Colonic mucosa (tissue), 4 donors: ENCODE measurements around the gene SSR4. TPM values are rescaled to one million over a fixed set of nuclear protein-coding genes. Genes with fewer than 3 reads are reported as not detected.
"Not testable (repeated sequence)": the region's sequence is repeated elsewhere in the genome, so short reads cannot be mapped to it uniquely, and the experiment has no call there.

ENCODE experiments used
- DNase-seq: peaks from one replicate; pipeline ENCODE4 v3.0.0-alpha.2; 2020
- H3K27ac ChIP-seq: fragments of 200-600 bp; one replicate; pipeline ENCODE4 v1.8.0; 2021
- H3K27me3 ChIP-seq: fragments of 200-600 bp; one replicate; pipeline ENCODE4 v1.8.0; 2021
- H3K36me3 ChIP-seq: fragments of 200-600 bp; one replicate; pipeline ENCODE4 v1.8.0; 2021
- H3K4me1 ChIP-seq: fragments of 200-600 bp; one replicate; pipeline ENCODE4 v1.8.0; 2021; ENCODE audit warnings: mild to moderate bottlenecking
- H3K4me3 ChIP-seq: fragments of 200-600 bp; one replicate; pipeline ENCODE4 v1.8.0; 2021
- H3K9ac ChIP-seq, 2 donors: one replicate each; pipeline ENCODE4 v1.7.0; 2013; ENCODE audit warnings: control low read depth in 2 of 2, low read depth in 2 of 2, low read length in 2 of 2
- H3K9me3 ChIP-seq: fragments of 200-600 bp; one replicate; pipeline ENCODE4 v1.8.0; 2021
- CTCF ChIP-seq: fragments of 200-600 bp; IDR thresholded peaks from one replicate; pipeline ENCODE4 v1.8.0; 2022; ENCODE audit warnings: antibody characterized with exemption, mild to moderate bottlenecking
- intact Hi-C: fragments of 100-400 bp; cut with DNase I; formaldehyde crosslinking; loops from one replicate; pipeline ENCODE4 v1.14.1; 2022
- total RNA-seq, 2 donors: library from RNA; stranded (reverse); fragmentation: NEBNext Ultra II Directional in 1 of 2; extraction: Animal tissue kit (Norgen Biotek cat#: 25700) in 1 of 2; gene quantifications; one replicate each; pipeline ENCODE4 v1.2.1, GENCODE V29; 2021
- donor health status: healthy.
- donor health status: DM: no; HTN: no; CAD: no.
- donor health status: DM: no; HTN: no; CAD: no.

SSR4 gene
- 100 to 1,000 TPM; 253 to 377 TPM for total RNA-seq

GRCh38 chrX:153794018-153794896, at the start of gene SSR4, which contains the start of gene IDH3G:
SSR4 (plus strand) TSS chrX:153794668; CDS start chrX:153794688, 20 bp downstream.
IDH3G (minus strand) TSS chrX:153794375; CDS start chrX:153794326, 49 bp downstream.
- intact Hi-C loops: no loop called here
- H3K9me3 ChIP-seq: no peaks in the 10 kb centered on the region

GRCh38 chrX:153745067-153745433, 49.4 kb upstream of the SSR4 start:
- H3K4me1 ChIP-seq, DNase-seq, H3K27me3 ChIP-seq, H3K27ac ChIP-seq, H3K36me3 ChIP-seq, H3K4me3 ChIP-seq, H3K9me3 ChIP-seq, intact Hi-C loops, H3K9ac ChIP-seq: not testable (repeated sequence)

More at GRCh38 chrX:153794018-153794896, at the start of gene SSR4, which contains the start of gene IDH3G:
- Histone ChIP-seq H3K4me1 (peaks cover 6% of the 10 kb centered on the region), H3K27me3 (no peaks in the 10 kb centered on the region), H3K36me3 (peaks cover 4% of the 10 kb centered on the region), H3K4me3 (peak within 1 kb of the TSS; percentile 69), H3K9ac (peak within 1 kb of the TSS; percentile 55 to 84), H3K27ac (peak within 1 kb of the TSS; percentile 90)
- TF ChIP-seq CTCF: no peak
- DNase-seq: peak; percentile 89

GRCh38 chrX:153746359-153746758, 48.1 kb upstream of the SSR4 start:
- no peaks in the 10 kb centered on the region for H3K4me1 ChIP-seq
- no peaks in the 10 kb centered on the region for H3K9me3 ChIP-seq
- no peak for DNase-seq
- H3K4me3 ChIP-seq: no peak overlapping the region
- TF ChIP-seq CTCF: no peak
- no peak overlapping the region for H3K27ac ChIP-seq
- H3K9ac ChIP-seq: no peak overlapping the region
- intact Hi-C loops: no loop called here
- no peaks in the 10 kb centered on the region for H3K27me3 ChIP-seq
- no peaks in the 10 kb centered on the region for H3K36me3 ChIP-seq

GRCh38 chrX:153746991-153747390, 47.5 kb upstream of the SSR4 start:
- H3K4me3 ChIP-seq, H3K27ac ChIP-seq, H3K27me3 ChIP-seq: not testable (repeated sequence)

GRCh38 chrX:153749017-153749416, 45.5 kb upstream of the SSR4 start:
- H3K9me3 ChIP-seq, DNase-seq, H3K27me3 ChIP-seq, H3K4me1 ChIP-seq, H3K27ac ChIP-seq, H3K36me3 ChIP-seq, H3K9ac ChIP-seq, H3K4me3 ChIP-seq, intact Hi-C loops: not testable (repeated sequence)

More at GRCh38 chrX:153746991-153747390, 47.5 kb upstream of the SSR4 start:
- H3K9me3 ChIP-seq, H3K36me3 ChIP-seq, DNase-seq, H3K4me1 ChIP-seq, H3K9ac ChIP-seq, intact Hi-C loops: not testable (repeated sequence)

- Histone ChIP-seq H3K9me3 (no peaks in the 10 kb centered on the region), H3K4me3 (no peak overlapping the region), H3K27ac (no peak overlapping the region), H3K9ac (no peak overlapping the region), H3K36me3 (no peaks in the 10 kb centered on the region), H3K4me1 (no peaks in the 10 kb centered on the region), H3K27me3 (no peaks in the 10 kb centered on the region)
- TF ChIP-seq CTCF: no peak
- intact Hi-C loops: no loop called here
- DNase-seq: no peak
These were observed 44.2 kb upstream of the SSR4 start for GRCh38 chrX:153750127-153750774.
